Astrocyte of the spinal cord (primary cell): ENCODE data around the gene SUPT16H.

Experiments used
- DNase-seq: peaks from one replicate; pipeline ENCODE4 v3.0.0; 2011; ENCODE audit warnings: low read depth, low spot score
- H3K4me3 ChIP-seq: 2 replicates; pipeline ENCODE4 v1.5.1; 2011; ENCODE audit warnings: low read depth, mild to moderate bottlenecking, low read length, moderate library complexity
- CTCF ChIP-seq: IDR thresholded peaks from 2 replicates; pipeline ENCODE4 v1.5.1; 2012; ENCODE audit warnings: low read depth, mild to moderate bottlenecking, low read length, inconsistent platforms
- in situ Hi-C: cut with HindIII; loops from 2 replicates; pipeline ENCODE4 v1.10.0; 2017; ENCODE audit warnings: low sequenced_read_pairs

The SUPT16H gene

GRCh38 chr14:21347201-21347600, 36.6 kb downstream of the SUPT16H start:
- TF ChIP-seq CTCF: no peak
- in situ Hi-C loops: no loop called here
- DNase-seq: no peak
- H3K4me3 ChIP-seq: no peak overlapping the region

- peak; percentile 8 for DNase-seq
- in situ Hi-C loops: no loop called here
- no peak for TF ChIP-seq CTCF
- no peak overlapping the region for H3K4me3 ChIP-seq
These were observed 37.2 kb downstream of the SUPT16H start for GRCh38 chr14:21346532-21347135.

GRCh38 chr14:21343035-21343794, 40.6 kb downstream of the SUPT16H start:
- DNase-seq: no peak
- H3K4me3 ChIP-seq: no peak overlapping the region
- in situ Hi-C loops: no loop called here
- TF ChIP-seq CTCF: no peak

GRCh38 chr14:21334202-21334906, 49.5 kb downstream of the SUPT16H start:
- no peak overlapping the region for H3K4me3 ChIP-seq
- no peak for TF ChIP-seq CTCF
- no peak for DNase-seq
- in situ Hi-C loops: no loop called here

GRCh38 chr14:21332950-21333349, 50.9 kb downstream of the SUPT16H start:
- in situ Hi-C loops: no loop called here
- no peak overlapping the region for H3K4me3 ChIP-seq
- DNase-seq: no peak
- no peak for TF ChIP-seq CTCF

- no peak for DNase-seq
- H3K4me3 ChIP-seq: no peak overlapping the region
- no peak for TF ChIP-seq CTCF
- in situ Hi-C loops: no loop called here
These were observed 56.8 kb downstream of the SUPT16H start for GRCh38 chr14:21326972-21327371.
